ENCODE measurements around the gene MTERF4.

Gene MTERF4

DNA sequence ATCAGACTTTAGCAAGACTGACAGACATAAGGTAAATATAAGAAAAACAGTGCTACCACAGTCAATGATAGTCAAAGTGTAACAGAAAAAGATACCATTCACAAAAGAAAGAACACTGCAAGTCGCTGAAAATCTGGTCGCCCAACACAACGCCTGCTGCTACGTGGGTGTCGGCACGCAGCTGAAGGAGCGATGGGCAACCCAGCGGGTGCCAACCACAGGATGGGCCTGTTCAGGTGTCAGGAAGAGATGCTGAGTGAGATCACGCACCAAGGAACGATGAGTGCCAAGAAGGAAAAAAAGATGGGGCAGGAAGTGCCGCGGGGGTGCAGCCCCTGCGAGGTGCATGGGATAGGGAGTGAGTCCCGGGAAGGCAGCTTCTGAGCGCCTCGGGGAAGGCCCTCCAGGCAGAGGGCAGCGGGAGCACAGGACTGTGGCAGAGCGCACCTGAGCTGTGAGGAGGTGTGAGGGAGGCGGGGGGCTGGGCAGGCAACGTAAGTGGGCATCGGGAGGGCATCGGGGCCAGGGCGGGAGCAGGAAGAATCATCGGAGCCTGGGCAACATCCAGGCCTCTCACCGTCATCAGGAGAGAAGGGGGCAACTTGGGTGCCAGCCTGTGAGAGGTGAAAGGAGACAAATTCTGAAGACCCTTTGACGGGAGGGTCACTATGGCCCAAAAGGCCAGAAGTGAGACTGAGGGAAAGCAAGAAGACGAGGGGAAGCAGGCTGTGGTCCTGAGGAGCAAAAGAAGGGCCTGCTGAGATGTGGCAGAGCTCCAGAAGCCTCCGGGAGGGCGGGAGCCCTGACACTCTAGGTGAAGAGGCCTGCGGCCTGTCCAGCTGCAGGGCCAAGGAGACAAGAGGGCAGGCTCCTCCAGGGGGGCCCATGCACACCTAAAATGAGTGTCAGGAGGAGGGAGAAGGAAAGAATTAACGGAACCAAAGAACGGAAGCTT, 14.8 kb upstream of the MTERF4 start:
- TF ChIP-seq, protein P1, sequence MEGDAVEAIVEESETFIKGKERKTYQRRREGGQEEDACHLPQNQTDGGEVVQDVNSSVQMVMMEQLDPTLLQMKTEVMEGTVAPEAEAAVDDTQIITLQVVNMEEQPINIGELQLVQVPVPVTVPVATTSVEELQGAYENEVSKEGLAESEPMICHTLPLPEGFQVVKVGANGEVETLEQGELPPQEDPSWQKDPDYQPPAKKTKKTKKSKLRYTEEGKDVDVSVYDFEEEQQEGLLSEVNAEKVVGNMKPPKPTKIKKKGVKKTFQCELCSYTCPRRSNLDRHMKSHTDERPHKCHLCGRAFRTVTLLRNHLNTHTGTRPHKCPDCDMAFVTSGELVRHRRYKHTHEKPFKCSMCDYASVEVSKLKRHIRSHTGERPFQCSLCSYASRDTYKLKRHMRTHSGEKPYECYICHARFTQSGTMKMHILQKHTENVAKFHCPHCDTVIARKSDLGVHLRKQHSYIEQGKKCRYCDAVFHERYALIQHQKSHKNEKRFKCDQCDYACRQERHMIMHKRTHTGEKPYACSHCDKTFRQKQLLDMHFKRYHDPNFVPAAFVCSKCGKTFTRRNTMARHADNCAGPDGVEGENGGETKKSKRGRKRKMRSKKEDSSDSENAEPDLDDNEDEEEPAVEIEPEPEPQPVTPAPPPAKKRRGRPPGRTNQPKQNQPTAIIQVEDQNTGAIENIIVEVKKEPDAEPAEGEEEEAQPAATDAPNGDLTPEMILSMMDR (IDR thresholded peaks at IDR 0.05; ENCODE audit: low read depth, low read length, missing control alignments), result no peak
- DNase-seq, result no peak
- no peak overlapping the region for H3K27ac ChIP-seq
- in situ Hi-C loops (cut with HindIII; ENCODE audit: low pct_ligation_motif_present, low sequenced_read_pairs), result no loop called here
- no peak overlapping the region for H3K4me3 ChIP-seq (ENCODE audit: low read depth, low read length)
- H3K36me3 ChIP-seq (replicated peaks), result no peaks in the 10 kb centered on the region
- H3K27me3 ChIP-seq (replicated peaks), result no peaks in the 10 kb centered on the region

DNA sequence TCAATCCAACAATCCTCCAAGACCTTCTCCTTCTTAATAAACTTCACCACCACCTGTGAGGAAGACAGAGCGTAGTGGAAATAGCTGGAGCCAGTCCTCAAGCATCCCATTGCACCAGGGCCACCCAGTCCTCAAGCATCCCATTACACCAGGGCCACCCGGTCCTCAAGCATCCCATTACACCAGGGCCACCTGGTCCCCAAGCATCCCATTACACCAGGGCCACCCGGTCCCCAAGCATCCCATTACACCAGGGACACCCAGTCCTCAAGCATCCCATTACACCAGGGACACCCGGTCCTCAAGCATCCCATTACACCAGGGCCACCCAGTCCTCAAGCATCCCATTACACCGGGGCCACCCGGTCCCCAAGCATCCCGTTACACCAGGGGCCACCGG, 13.3 kb upstream of the MTERF4 start:
- H3K27ac ChIP-seq, result no peak overlapping the region
- H3K36me3 ChIP-seq (replicated peaks), result no peaks in the 10 kb centered on the region
- in situ Hi-C loops (cut with HindIII; ENCODE audit: low pct_ligation_motif_present, low sequenced_read_pairs), result no loop called here
- TF ChIP-seq, protein P1 (IDR thresholded peaks at IDR 0.05; ENCODE audit: low read depth, low read length, missing control alignments), result no peak
- no peak overlapping the region for H3K4me3 ChIP-seq (ENCODE audit: low read depth, low read length)
- H3K27me3 ChIP-seq (replicated peaks), result no peaks in the 10 kb centered on the region
- no peak for DNase-seq

DNA sequence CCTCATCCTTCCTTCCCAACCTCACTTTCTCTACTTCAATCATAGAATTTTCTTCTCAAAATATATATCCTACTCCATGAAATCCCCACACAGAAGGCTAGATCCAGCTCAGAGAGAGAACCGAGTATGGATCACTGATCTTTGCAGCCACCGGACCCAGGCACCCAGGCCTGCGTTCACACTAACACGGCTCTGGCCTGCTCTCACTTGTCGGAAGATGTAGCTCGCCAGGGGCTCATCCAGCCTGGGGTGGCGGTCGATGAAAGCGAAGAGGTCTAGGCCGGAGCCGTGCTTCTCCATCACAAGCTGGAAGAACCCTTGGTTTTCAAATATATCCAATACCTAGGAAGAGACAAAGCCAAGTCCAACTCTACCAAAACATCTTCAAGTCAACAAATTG, 12.7 kb upstream of the MTERF4 start:
- no peak for DNase-seq
- no peaks in the 10 kb centered on the region for H3K27me3 ChIP-seq (replicated peaks)
- no peak overlapping the region for H3K27ac ChIP-seq
- H3K4me3 ChIP-seq (ENCODE audit: low read depth, low read length), result no peak overlapping the region
- H3K36me3 ChIP-seq (replicated peaks), result no peaks in the 10 kb centered on the region
- in situ Hi-C loops (cut with HindIII; ENCODE audit: low pct_ligation_motif_present, low sequenced_read_pairs), result no loop called here
- TF ChIP-seq, protein P1 (IDR thresholded peaks at IDR 0.05; ENCODE audit: low read depth, low read length, missing control alignments), result no peak

DNA sequence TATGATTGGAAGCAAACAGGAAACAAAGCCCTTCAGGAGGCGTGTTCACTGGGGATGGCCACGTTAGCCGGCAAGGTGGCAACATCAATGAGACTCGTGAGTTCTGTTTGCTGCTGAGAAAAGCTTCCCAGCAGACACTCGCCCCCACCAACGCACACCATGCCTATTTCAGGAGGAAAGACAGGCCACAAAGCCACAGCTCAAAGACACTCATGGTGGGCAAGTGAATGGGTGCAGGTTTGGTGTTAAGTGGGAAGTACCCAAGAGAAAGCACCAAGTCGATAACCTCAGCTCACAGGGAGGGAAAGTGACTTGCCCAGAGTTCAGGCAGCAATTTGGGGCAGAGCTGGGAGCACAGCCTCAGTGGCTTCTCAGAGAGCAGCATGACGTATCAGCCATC, 10.5 kb upstream of the MTERF4 start:
- Histone ChIP-seq H3K27me3 (replicated peaks) (no peaks in the 10 kb centered on the region), H3K36me3 (replicated peaks) (no peaks in the 10 kb centered on the region), H3K4me3 (ENCODE audit: low read depth, low read length) (no peak overlapping the region), H3K27ac (no peak overlapping the region)
- in situ Hi-C loops (cut with HindIII; ENCODE audit: low pct_ligation_motif_present, low sequenced_read_pairs), result no loop called here
- TF ChIP-seq, protein P1 (IDR thresholded peaks at IDR 0.05; ENCODE audit: low read depth, low read length, missing control alignments), result no peak
- DNase-seq, result no peak

DNA sequence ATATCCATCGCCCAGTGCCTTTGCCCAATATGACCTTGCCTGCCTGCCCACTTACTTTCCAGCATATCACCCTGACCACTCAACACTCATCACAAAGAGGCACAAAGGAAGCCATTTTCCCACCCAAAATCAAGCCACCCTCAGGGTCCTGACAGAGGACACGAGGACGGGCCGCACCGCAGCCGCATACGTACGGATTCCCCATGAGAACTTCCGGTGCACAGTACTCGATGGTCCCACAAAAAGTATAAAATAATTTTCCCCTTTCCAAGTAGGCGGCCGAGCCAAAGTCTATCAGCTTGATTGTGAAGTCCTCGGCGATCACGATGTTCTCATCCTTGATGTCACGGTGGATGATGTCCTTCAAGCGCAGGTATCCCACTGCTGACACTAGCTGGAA, 10.0 kb upstream of the MTERF4 start:
- no peak overlapping the region for H3K4me3 ChIP-seq (ENCODE audit: low read depth, low read length)
- no peak overlapping the region for H3K27ac ChIP-seq
- DNase-seq, result no peak
- TF ChIP-seq, protein P1 (IDR thresholded peaks at IDR 0.05; ENCODE audit: low read depth, low read length, missing control alignments), result no peak
- H3K27me3 ChIP-seq (replicated peaks), result no peaks in the 10 kb centered on the region
- in situ Hi-C loops (cut with HindIII; ENCODE audit: low pct_ligation_motif_present, low sequenced_read_pairs), result no loop called here
- no peaks in the 10 kb centered on the region for H3K36me3 ChIP-seq (replicated peaks)

Data from brain microvascular endothelial cell (primary cell).